SU-DHL-6 (cell line): ENCODE results near the gene RAI2.

Source experiments
- H2AFZ ChIP-seq: fragments of 200-600 bp; sonication (generic); 2 replicates; pipeline ENCODE4 v1.6.1; 2014; ENCODE audit warnings: low read depth, mild to moderate bottlenecking, moderate library complexity, mixed read lengths, antibody characterized with exemption, low read length; ENCODE audit not compliant: severe bottlenecking
- H3F3A ChIP-seq: fragments of 200-600 bp; shearing (Covaris generic); 2 replicates; pipeline ENCODE4 v1.6.0; 2016; ENCODE audit warnings: antibody characterized with exemption, mild to moderate bottlenecking; ENCODE audit not compliant: insufficient read depth
- H3K27ac ChIP-seq: fragments of 200-600 bp; sonication (generic); 2 replicates; pipeline ENCODE4 v1.5.1; 2016; ENCODE audit warnings: low read depth, mild to moderate bottlenecking, low read length, moderate library complexity, mixed read lengths
- H3K27me3 ChIP-seq: fragments of 200-600 bp; sonication (generic), shearing (Covaris generic); 2 replicates; pipeline ENCODE4 v1.6.0; 2014; ENCODE audit warnings: mild to moderate bottlenecking, low read length
- H3K36me3 ChIP-seq: fragments of 200-600 bp; sonication (generic); 2 replicates; pipeline ENCODE4 v1.6.1; 2014; ENCODE audit warnings: mild to moderate bottlenecking, low read length, mixed read lengths
- H3K4me2 ChIP-seq: fragments of 300-600, 200-600 bp; shearing (Covaris generic), sonication (generic); 2 replicates; pipeline ENCODE4 v1.6.0; 2014; ENCODE audit warnings: low read length, low read depth, mild to moderate bottlenecking; ENCODE audit not compliant: poor library complexity, severe bottlenecking
- H3K4me3 ChIP-seq: fragments of 200-600 bp; sonication (generic); 2 replicates; pipeline ENCODE4 v1.5.1; 2014; ENCODE audit warnings: antibody characterized with exemption, low read length, mild to moderate bottlenecking, mixed read lengths; ENCODE audit not compliant: insufficient read depth, poor library complexity, severe bottlenecking
- H3K79me2 ChIP-seq: fragments of 200-600 bp; sonication (generic); 2 replicates; pipeline ENCODE4 v1.6.1; 2014; ENCODE audit warnings: mild to moderate bottlenecking, low read length, moderate library complexity; ENCODE audit not compliant: insufficient read depth
- H3K9ac ChIP-seq: fragments of 200-600 bp; sonication (generic); 2 replicates; pipeline ENCODE4 v1.7.0; 2014; ENCODE audit warnings: mild to moderate bottlenecking, low read length
- H3K9me2 ChIP-seq: fragments of 200-600 bp; sonication (generic); replicated peaks from 2 replicates; pipeline ENCODE4 v1.6.1; 2014; ENCODE audit warnings: low read length; ENCODE audit not compliant: insufficient read depth
- H3K9me3 ChIP-seq: fragments of 200-600 bp; sonication (generic); 2 replicates; pipeline ENCODE4 v1.6.1; 2014; ENCODE audit warnings: low read length, mixed read lengths; ENCODE audit not compliant: insufficient read depth
- H4K20me1 ChIP-seq: fragments of 200-600 bp; sonication (generic); 2 replicates; pipeline ENCODE4 v1.6.1; 2014; ENCODE audit warnings: low read depth, mild to moderate bottlenecking, antibody characterized with exemption, low read length, moderate library complexity, mixed read lengths
- CTCF ChIP-seq: fragments of 200-600 bp; sonication (generic); IDR thresholded peaks from one replicate; pipeline ENCODE4 v1.5.1; 2017; ENCODE audit warnings: antibody characterized with exemption, mild to moderate bottlenecking, low read length, moderate library complexity; ENCODE audit not compliant: insufficient read depth, poor library complexity, severe bottlenecking
- EZH2phosphoT487 ChIP-seq: fragments of 200-600 bp; sonication (generic), shearing (Covaris generic); conservative IDR thresholded peaks from 2 replicates; pipeline ENCODE4 v1.6.1; 2018; ENCODE audit warnings: mild to moderate bottlenecking, antibody characterized with exemption, low read length, moderate library complexity, mixed read lengths

RAI2 gene

DNA sequence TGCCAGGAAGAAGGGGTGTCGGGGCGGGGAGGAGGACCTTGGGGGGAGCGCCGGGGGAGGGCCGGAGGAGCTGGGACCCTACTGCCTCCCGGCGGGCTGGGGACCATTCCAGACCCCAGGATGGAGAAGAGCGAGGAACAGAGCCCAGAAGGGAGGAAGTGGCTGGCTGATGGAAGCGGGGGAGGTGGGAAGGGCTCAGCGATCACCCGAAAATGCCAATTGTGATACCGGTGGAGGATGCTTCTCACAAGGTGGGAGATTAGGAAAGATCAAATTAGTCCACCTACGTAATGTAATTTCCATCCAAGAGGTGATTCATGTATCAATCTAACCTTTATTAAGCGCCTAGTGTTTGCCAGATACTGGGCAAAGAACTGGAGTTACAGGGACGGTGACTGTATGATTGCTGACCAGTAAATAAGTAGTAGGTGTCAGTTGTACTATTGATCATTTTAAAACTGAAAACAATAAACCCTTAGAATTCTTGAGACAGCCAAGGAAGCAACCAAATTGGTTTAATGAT lies 452 bp upstream of the RAI2 start:
- TF ChIP-seq CTCF (no peak), EZH2phosphoT487 (no peak)
- H3K36me3 ChIP-seq = no peaks in the 10 kb centered on the region
- no peak overlapping the region for H3K9ac ChIP-seq
- no peak overlapping the region for H3K27ac ChIP-seq
- no peaks in the 10 kb centered on the region for H3K79me2 ChIP-seq
- H3F3A ChIP-seq = no peaks in the 10 kb centered on the region
- H4K20me1 ChIP-seq = no peaks in the 10 kb centered on the region
- no peak overlapping the region for H3K4me3 ChIP-seq
- H3K9me2 ChIP-seq = no peaks in the 10 kb centered on the region
- no peaks in the 10 kb centered on the region for H3K27me3 ChIP-seq
- no peak overlapping the region for H3K4me2 ChIP-seq
- no peak overlapping the region for H2AFZ ChIP-seq
- no peaks in the 10 kb centered on the region for H3K9me3 ChIP-seq

DNA sequence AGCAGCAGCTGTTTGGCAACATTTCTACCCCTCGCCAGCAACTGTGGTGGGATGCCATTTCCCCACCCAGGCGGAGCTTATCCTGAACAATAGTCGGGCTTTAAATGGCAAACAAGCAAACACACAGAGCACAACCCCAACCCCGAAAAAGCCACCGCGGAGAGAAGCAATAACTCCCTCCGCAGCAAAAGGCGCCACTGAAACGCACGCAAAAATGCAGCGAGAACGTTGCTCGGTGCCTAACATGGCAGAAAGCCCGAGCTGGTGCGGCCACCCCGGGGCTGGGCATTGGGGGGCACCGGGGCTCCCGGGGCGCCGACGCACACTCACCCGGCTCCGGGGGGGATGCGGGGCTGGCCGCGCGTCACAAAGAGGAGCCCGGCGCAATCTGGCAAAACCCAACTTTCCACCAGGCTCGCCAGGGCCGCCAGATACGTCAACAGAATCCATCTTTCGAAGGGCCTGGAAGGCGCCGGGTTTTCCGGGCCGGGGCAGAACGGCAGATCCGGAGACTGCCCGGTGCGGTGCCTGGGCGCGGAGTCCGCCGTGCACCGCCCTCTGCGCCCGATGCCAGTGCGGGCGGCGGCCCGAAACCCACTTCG lies 818 bp downstream of the RAI2 start:
- no peaks in the 10 kb centered on the region for H3F3A ChIP-seq
- H3K36me3 ChIP-seq = no peaks in the 10 kb centered on the region
- H3K9me2 ChIP-seq = no peaks in the 10 kb centered on the region
- no peaks in the 10 kb centered on the region for H4K20me1 ChIP-seq
- H3K79me2 ChIP-seq = no peaks in the 10 kb centered on the region
- H3K9ac ChIP-seq = no peak overlapping the region
- H3K9me3 ChIP-seq = no peaks in the 10 kb centered on the region
- no peaks in the 10 kb centered on the region for H3K27me3 ChIP-seq
- no peak for TF ChIP-seq EZH2phosphoT487
- TF ChIP-seq CTCF = no peak
- no peak overlapping the region for H3K4me2 ChIP-seq
- H3K27ac ChIP-seq = no peak overlapping the region
- no peak overlapping the region for H3K4me3 ChIP-seq
- H2AFZ ChIP-seq = no peak overlapping the region

- Histone ChIP-seq H2AFZ (no peak overlapping the region), H3F3A (no peaks in the 10 kb centered on the region), H3K79me2 (no peaks in the 10 kb centered on the region), H3K9ac (no peak overlapping the region), H3K4me2 (no peak overlapping the region), H3K27ac (no peak overlapping the region), H3K4me3 (no peak overlapping the region), H3K9me3 (no peaks in the 10 kb centered on the region), H3K27me3 (no peaks in the 10 kb centered on the region), H3K36me3 (no peaks in the 10 kb centered on the region), H3K9me2 (no peaks in the 10 kb centered on the region), H4K20me1 (no peaks in the 10 kb centered on the region)
- TF ChIP-seq CTCF = no peak
- TF ChIP-seq EZH2phosphoT487 = no peak
These were observed 1.4 kb downstream of the RAI2 start for GRCh38 chrX:17859609-17860178.
